HS-27A (cell line): ENCODE data around the gene CLEC2A.
"Not testable (repeated sequence)": the region's sequence is repeated elsewhere in the genome, so short reads cannot be mapped to it uniquely, and the experiment has no call there.

Source experiments
- DNase-seq: peaks from one replicate; pipeline ENCODE4 v3.0.0-alpha.2; 2012; ENCODE audit warnings: low read depth, missing footprints

CLEC2A gene

GRCh38 chr12:9932270-9932669 lies at the start of gene CLEC2A:
Gene CLEC2A (minus strand): TSS chr12:9932370. CDS start chr12:9932329, 41 bp downstream.
- DNase-seq, result no peak

GRCh38 chr12:9980126-9980525 lies 48.0 kb upstream of the CLEC2A start:
- DNase-seq, result no peak

GRCh38 chr12:9977916-9978315 lies 45.7 kb upstream of the CLEC2A start:
- no peak for DNase-seq

- DNase-seq, result not testable (repeated sequence)
Observed at GRCh38 chr12:9976626-9977025, 44.5 kb upstream of the CLEC2A start.

GRCh38 chr12:9975614-9976013 lies 43.4 kb upstream of the CLEC2A start:
- DNase-seq, result no peak

- not testable (repeated sequence) for DNase-seq
Observed at GRCh38 chr12:9974731-9975130, 42.6 kb upstream of the CLEC2A start.

- DNase-seq, result no peak
Observed at GRCh38 chr12:9973949-9974348, 41.8 kb upstream of the CLEC2A start.

GRCh38 chr12:9971181-9971580 lies 39.0 kb upstream of the CLEC2A start, which contains the start of gene CLEC12A:
Gene CLEC12A (plus strand): TSS chr12:9971409. CDS start chr12:9971597, 188 bp downstream.
- DNase-seq, result no peak

GRCh38 chr12:9969673-9970072 lies 37.5 kb upstream of the CLEC2A start:
- DNase-seq, result no peak

- no peak for DNase-seq
Observed at GRCh38 chr12:9961901-9962300, 29.7 kb upstream of the CLEC2A start.

- no peak for DNase-seq
Observed at GRCh38 chr12:9961106-9961505, 28.9 kb upstream of the CLEC2A start.

GRCh38 chr12:9960590-9960989 lies 28.4 kb upstream of the CLEC2A start:
- no peak for DNase-seq

- no peak for DNase-seq
Observed at GRCh38 chr12:9957834-9958233, 25.7 kb upstream of the CLEC2A start.

- not testable (repeated sequence) for DNase-seq
Observed at GRCh38 chr12:9952954-9953729, 21.0 kb upstream of the CLEC2A start.

- no peak for DNase-seq
Observed at GRCh38 chr12:9951026-9951675, 19.0 kb upstream of the CLEC2A start.

- DNase-seq, result no peak
Observed at GRCh38 chr12:9948606-9949296, 16.6 kb upstream of the CLEC2A start.

- no peak for DNase-seq
Observed at GRCh38 chr12:9947674-9948073, 15.5 kb upstream of the CLEC2A start.

- no peak for DNase-seq
Observed at GRCh38 chr12:9944391-9944790, 12.2 kb upstream of the CLEC2A start.

GRCh38 chr12:9943240-9943639 lies 11.1 kb upstream of the CLEC2A start:
- no peak for DNase-seq

- DNase-seq, result no peak
Observed at GRCh38 chr12:9941838-9942237, 9.7 kb upstream of the CLEC2A start.

GRCh38 chr12:9940375-9940774 lies 8.2 kb upstream of the CLEC2A start:
- no peak for DNase-seq

- DNase-seq, result no peak
Observed at GRCh38 chr12:9936591-9936990, 4.4 kb upstream of the CLEC2A start.

- DNase-seq, result no peak
Observed at GRCh38 chr12:9935026-9935425, 2.9 kb upstream of the CLEC2A start.
